ENCODE results near the gene STX11.
A peak's percentile ranks its signal among the peaks of the same experiment; 100 is the strongest.
"Not testable (repeated sequence)": the region's sequence is repeated elsewhere in the genome, so short reads cannot be mapped to it uniquely, and the experiment has no call there.

The STX11 gene

DNA sequence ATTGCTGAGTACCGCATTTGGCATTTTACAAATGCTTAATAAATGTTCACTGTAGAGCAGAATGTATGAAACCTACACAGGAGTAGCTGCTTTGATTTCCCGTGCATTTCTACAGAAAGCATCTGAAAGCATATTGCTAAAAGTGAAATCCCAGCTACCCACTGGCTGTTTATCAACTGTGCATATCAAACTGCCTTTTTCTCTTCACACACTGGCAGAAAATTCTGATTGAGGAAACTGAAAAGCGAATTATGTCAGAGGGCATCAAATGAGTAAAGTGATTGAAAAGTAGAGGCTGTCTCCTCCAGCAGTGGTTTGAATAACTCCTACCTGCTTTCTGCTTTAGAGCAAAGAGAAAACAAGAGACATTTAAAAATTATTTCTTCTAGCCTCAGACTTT lies 28.0 kb downstream of the STX11 start:
- DNase-seq: no peak

DNA sequence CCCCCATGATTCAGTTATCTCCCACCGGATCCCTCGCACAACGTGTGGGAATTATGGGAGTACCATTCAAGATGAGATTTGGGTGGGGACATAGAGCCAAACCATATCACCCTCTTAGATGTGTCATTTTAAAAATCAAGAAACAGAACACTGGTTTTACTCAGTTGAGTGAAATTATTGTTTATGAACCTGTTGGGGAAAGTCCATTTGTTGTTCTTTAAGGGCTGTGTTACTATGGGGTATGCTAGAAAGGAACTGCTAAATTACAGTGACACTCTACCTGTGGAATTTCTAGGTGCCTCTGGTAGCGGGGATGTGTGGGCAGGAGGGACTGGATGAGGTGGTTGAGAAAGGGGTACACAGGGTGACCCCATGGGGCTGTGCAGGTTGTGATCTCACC lies 28.9 kb downstream of the STX11 start:
- DNase-seq: no peak

DNA sequence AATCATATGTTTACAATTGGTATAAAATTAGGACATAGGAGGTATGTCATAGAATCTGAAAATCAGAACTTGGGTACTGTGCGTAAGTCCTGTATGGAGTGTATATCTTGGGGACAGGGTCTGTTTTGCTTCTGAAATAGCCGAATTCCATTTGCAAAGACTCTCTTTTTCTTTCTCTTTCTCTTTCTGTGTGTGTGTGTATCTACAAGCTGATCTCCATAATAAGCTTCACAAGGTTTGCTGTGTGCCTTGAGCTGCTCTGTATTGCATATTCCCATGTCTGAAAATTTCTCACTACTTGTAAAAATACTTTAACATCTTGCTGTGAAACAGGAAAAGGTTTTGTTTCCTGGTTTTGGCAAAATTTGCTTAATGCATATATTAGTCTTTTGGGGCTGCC lies 29.5 kb downstream of the STX11 start:
- no peak for DNase-seq

DNA sequence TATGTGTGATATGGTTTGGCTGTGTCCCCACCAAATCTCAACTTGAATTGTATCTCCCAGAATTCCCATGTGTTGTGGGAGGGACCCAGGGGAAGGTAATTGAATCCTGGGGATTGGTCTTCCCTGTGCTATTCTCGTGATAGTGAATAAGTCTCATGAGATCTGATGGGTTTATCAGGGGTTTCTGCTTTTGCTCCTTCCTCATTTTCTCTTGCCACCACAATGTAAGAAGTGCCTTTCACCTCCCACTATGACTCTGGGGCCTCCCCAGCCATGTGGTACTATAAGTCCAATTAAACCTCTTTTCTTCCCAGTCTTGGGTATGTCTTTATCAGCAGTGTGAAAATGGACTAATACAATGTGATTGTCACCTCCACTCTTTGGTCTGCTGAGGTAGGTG lies 30.0 kb downstream of the STX11 start:
- DNase-seq: peak; percentile 55

DNA sequence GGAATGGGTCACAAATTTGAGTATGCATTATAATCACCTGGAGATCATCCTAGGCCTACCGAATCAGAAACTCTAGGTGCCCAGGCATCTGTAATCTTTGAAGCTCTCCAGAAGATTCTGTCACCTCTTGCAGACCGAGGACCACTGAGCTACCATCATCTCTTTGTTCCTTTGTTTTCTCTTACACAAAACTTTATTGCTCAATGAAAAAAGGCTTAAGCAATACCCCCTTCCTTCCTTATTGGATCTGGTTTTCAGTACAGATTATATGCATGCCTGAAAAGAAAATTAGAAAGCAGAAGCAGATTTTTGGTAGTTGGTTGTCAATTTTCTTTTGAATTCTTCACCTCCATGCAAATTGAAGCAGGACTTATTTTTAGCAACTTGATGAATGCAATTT lies 31.3 kb downstream of the STX11 start:
- DNase-seq: peak; percentile 69

DNA sequence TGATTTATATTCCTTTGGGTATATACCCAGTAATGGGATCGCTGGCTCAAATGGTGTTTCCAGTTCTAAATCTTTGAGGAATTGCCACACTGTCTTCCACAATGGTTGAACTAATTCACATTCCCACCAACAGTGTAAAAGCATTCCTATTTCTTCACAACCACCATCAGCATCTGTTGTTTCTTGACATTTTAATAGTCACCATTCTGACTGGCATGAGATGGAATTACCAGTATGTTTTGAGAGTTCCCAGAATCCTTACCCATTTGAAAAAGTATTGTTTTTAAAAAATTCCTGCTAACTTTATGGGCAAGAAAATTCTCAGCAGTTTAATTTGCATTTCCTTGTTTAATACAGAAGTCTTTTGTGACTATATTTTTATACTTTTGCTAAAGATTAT lies 33.9 kb downstream of the STX11 start:
- not testable (repeated sequence) for DNase-seq

DNA sequence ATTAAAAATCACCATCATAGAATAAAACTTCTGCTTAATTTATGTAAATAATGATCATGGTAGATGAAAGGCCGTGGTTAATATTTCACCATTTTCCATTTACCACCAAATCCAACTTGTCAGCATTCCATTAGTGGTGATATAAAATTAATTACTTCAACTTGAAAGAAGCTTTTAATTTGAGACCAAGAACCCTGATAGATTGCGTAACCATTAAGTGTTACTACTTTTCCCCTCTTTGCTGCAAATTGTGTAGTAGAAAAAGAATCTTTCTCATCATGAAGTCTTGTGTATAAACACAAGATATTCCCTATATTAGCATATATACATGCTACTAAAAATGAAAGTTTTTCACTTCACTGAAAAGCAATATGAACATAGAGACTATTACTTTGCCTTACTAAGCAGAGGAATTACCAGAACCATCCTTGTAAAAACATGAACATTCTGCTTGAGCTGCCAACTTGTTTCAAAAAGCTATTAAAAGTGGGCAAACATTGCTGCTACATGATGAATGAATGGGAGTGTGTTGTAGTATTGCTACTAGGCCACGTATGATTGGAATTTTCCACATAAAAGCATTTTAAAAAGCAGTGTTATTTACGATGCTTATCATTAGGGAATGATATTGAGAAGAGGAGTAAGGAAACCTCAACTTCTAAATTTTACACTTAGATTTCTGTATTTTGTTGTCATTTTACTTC lies 35.0 kb downstream of the STX11 start:
- no peak for DNase-seq

DNA sequence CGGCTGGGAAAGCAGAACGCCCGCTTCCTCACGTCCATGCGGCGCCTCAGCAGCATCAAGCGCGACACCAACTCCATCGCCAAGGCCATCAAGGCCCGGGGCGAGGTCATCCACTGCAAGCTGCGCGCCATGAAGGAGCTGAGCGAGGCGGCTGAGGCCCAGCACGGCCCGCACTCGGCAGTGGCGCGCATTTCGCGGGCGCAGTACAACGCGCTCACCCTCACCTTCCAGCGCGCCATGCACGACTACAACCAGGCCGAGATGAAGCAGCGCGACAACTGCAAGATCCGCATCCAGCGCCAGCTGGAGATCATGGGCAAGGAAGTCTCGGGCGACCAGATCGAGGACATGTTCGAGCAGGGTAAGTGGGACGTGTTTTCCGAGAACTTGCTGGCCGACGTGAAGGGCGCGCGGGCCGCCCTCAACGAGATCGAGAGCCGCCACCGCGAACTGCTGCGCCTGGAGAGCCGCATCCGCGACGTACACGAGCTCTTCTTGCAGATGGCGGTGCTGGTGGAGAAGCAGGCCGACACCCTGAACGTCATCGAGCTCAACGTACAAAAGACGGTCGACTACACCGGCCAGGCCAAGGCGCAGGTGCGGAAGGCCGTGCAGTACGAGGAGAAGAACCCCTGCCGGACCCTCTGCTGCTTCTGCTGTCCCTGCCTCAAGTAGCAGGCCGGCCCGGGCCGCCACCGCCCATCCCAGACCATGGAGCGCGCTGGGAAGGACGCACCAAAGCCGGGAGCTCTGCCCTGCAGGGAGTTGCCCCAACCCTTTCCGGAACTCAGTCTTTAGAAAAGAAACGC lies 36.7 kb downstream of the STX11 start:
- DNase-seq: no peak

DNA sequence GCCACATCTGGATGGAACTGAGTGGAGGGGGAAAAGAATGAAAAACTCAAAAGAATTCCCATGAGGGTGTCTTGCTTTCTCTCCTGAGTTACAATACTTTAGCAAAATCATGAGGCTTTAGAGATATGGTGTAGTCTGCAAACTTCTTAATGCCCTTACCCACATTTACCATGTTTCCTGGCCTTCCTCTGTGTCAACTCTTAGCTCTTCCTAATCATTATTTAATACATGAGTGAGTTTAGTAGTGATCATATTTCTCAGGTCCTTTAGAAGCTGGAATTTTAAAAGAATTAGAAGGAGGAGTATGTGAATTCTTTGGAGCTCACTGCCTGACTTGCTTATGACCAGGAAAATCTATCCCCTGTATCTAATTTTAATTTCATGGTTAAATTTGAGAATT lies 39.0 kb downstream of the STX11 start:
- no peak for DNase-seq

DNA sequence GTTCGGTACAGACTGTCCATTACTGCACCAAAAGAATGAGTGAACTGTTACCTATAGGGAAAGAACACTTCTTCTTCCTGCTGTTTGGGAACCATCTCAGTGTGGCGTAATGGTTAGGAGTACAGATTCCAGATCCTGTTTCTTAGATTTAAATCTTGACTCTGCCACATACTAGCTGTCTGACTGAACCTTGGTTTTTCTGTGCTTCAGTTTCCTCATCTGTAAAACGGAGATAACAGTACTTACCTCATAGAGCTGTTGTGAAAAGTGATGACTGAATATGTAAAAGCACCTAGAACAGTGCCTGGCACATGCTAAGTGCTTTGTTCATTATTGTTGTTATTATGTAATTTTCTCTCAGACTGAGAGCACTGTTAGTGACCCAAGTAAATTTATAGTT lies 39.8 kb downstream of the STX11 start:
- no peak for DNase-seq

DNA sequence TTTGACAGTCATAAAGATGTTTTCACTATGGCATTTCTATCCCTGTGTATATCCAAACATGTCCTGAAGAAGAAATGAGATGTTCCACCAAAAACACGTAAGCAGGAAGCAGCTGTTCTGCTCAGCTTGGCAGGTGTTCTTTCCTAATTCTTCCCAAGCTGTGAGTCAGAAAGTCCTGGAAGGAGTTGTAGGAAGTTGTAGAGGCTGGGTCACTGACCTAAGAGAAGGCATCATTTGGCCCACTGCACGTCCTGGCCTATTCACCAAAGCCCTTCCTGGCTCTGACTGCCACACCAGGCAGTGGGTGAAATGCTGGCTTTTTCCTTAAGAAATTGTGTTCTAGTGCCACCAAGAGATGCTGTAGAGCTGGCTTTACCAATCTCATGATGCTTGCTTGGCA lies 40.3 kb downstream of the STX11 start:
- no peak for DNase-seq

DNA sequence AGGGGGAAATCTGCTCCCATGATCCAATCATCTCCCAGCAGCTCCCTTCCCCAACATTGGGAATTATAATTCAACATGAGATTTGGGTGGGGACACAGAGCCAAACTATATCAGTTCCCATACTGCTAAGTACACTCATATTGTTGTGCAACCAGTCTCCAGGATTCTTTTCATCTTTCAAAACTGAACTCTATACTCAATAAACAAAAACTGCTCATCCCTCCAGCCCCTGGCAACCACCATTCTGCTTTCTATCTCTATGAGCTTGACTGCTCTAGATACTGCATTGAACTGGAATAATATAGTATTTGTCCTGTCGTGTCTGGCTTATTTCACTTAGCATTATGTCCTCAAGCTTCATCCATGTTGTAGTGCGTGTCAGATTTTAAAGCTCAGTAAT lies 42.9 kb downstream of the STX11 start:
- no peak for DNase-seq

DNA sequence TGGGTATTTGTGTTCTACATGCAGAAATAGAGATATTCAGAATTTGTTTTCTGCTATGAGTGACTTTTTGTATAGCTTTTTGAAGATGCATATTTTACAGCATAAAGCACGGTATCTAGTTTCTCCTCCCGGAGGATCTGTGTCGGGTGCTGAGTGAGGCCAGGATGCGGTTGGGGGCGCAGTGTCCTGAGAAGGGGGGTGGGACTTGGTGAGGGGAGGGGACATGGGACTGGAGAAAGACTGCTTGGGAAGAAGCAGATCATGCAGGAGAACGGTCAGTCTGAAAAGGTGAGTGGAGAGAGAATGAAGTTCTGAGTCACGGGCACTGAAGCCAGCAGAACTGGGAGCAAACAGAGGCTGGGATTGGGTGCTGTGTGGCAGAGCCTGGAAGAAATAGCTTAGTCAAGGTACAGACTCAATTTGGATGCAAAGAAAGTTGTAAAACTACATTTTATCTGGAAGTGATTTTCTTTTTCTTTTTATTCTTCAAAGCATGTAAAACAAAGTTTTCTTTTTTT lies 44.0 kb downstream of the STX11 start:
- no peak for DNase-seq

DNA sequence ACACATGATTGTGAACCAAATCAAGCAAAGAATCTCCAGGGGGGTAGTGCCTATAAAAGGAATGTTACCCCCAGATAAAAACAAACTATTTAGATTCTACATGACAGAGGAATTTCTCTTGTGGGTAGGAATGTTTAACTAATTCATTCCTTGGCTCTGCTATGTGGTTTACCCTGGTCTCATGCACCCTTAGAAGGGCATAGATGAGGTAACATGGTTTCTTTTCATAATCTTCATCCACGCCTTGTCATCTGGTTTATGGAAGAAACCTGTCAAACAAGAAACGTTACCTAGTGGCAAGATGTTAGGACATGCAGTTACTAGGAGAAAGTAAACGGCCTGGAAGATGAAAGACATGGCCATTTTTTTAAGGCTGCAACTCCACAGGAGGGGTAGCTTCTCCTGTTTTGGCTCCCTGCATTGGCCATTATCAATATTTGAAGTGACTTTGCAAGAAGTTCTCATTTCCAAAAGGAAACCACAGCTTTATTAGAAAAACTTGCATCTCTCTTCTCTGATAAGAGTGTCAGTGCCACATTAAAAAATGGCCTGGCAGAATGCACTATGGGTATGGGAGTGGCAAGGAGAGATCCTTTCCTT lies 45.5 kb downstream of the STX11 start:
- peak; percentile 72 for DNase-seq

DNA sequence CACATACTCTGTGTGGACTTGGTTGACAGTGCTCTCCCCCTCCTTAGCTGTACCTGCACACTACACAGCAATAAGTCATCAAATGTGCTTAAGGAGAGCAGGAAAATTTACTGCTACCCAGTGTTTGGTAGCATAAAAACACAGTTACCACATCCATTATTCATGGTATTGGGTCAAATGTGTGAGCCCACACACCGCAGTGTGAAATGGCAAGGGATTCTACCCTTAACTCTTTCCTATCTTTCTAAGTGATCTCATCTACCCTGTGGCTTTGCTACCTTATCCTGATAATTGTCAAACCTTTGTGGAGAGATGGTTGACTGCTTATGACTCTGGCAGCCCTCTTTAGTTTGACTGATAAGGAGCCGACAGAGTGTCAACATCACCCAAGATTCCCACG lies 47.6 kb downstream of the STX11 start:
- DNase-seq: peak; percentile 31

DNA sequence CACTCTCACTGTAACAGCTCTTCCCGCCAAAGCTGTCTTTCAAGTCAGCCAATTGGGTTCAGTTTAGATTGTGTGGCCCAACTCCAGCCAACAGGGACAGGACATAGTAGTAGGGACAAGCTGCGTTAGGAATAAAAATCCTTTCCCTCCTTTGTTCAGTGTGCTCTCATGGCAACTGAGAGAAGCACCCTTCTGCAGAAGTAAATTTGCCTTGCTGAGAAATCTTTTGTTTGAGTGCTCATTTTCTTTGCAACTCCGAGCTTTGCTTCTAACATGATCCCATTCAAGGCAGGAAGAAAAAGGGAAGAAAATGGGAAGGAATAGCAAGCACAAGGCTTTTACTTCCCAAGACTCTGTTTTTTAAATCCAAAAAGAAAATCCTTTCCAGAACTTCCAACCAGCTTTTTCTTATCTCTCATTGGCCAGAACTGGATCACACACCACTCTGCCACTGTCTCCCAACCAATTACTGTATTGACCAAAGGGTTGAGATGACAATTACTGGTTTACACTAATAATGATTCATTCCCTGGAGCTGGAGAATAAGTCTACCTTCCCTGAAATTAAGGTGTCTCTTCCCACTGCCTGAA lies 52.7 kb downstream of the STX11 start:
- DNase-seq: no peak

DNA sequence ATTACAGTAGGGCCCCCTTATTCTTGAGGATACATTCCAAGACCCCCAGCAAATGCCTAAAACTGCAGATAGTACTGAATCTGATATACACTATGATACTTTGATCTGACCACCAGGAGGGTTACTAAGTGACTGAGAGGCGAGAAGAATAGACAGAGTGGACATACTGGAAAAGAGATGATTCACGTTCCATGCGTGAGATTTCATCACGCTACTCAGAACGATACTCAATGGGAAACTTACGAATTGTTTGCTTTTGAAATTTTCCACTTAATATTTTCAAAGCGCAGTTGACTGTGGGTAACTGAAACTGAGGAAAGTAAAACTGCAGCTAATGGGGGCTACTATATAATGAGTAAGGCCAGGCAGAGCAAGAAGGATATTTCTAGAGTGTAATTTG lies 60.8 kb downstream of the STX11 start:
- DNase-seq: no peak

DNA sequence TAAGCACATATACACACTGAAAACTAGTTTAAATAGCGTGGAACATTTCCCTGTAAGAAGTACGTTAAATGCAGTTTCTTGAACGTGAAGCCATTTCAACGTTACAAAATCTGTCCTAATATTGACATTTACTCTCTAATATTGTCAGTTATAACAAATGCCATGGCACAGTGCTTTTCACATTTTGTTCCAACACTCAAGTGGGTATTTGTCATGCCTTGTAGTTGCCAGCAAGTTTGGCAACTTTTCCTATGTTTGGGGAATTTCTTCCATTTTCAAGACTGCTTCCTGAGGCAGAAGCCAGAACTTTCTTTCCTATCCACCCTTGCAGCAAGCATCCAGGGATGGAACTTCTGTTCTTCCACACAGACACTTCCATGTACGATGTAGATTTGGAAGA lies 63.0 kb downstream of the STX11 start:
- no peak for DNase-seq

DNA sequence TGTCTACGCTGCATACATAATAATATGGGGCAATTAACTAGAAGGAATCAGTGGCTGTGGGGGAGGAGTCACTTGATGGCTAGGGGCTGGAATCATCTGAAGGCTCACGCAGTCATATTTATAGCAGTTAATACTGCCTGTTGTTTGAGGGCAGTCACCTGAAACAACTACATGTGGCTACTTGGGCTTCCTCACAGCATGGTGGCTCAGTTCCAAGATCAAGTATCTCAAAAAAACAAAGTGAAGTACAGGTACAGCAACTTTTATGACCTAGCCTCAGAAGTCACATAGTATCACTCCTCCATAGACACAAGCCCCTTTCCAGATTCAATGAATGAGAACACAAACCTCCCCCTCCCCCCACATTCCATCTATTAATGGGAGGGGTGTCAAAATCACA lies 63.7 kb downstream of the STX11 start:
- no peak for DNase-seq

DNA sequence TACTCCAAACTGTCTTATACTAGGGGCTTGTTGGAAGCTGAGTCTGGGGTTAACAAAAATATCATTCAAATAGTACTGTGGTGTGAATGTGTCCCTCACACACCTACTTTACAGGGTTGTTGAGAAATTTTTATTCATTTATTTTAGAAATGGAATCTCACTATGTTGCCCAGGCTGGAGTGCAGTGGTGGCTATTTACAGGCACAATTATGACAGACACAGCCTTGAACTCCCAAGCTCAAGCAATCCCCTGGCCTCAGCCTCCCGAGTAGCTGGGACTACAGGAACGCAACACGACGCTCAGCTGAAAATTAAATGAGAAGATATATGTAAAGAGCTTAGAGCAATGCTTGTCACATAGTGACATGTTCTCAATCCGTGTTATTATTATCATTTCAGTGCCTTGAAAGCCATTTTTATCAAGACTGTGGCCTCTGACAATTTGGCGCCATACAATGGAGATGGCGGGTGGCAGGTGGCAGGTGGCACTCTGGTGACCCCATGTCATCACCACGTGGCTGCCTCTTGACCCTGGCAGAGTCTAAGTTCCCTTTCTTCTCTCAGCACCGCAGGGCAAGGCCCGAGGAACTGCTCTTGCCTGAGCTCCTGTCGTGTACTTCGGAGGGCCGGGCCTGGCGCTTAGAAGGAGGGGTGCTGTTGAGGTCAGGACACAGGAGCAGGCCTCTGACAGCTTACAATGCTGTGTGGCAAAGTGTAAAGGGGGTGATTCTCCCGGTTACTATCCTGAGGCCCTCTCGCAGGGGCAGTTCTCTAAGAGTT lies 64.5 kb downstream of the STX11 start:
- DNase-seq: peak; percentile 35

DNA sequence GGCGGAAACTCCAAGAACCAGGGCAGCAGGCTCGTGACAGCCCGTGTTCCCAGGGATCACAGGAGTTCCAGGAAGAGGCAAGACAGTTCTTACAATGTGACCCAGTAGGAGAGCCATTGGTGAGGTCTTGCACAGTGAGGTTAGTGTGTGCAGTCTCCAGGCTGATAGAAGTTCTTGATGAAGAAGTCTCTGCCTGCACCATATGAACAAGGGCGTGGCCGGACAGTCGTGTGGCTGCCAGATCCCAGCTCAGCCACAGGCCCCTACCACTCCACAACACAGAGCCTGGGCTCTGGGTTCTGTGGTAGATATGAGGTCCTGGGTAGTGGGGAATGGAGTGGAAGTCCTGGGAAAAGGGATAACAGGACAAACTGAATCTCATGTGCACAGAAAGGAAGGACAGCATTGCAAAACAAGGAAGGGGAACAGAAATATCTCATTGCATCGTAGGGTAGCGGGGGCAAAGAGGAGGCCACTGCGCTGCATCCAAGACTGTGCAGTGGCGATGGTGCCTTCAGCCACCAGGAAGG lies 65.2 kb downstream of the STX11 start:
- DNase-seq: peak; percentile 88

DNA sequence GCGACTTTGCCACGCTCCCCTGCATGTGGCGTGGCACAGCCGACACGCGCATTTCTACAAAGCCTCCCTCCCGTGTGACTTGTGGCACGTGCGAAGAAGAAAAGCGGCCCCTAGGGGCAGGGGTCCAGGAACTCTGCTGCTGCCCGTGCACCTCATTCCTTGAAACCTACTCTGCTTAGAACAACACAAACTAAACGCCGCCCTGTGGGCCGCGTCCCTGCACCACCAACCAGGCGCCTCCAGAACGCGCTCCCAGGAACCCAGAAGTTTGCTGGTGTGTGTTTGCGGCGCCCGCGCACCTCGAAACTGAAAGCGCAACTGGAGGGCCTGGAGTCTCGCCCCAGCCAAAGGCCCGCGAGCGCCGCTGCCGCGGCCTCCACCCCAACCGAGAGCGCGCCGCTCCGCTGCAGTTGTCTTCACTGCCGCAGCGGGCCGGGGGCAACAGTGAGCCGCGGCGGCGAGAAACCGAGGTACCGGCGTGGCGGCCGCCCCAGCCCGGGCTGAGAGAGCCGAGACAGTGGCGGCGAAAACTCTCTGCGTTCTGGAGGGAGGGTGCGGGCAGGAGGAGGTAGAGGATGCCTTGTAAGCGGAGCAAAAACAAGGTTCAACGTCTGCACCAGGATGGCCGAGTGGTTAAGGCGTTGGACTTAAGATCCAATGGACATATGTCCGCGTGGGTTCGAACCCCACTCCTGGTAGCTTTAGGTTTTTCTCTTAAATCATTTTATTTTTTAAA lies 65.8 kb downstream of the STX11 start:
- DNase-seq: peak; percentile 96

All from hematopoietic multipotent progenitor cell treated with erythropoietin and hydrocortisone succinate and interleukin-3 and kit ligand, for 4 days (in vitro differentiated cells).